HepG2 (cell line): Measurements from ENCODE around the gene SMAD3. TPM values are rescaled to one million over a fixed set of nuclear protein-coding genes. Genes with fewer than 3 reads are reported as not detected.

Experiments
- ETV5 ChIP-seq: IDR thresholded peaks from 2 replicates; pipeline ENCODE4 v1.6.1; 2018; ENCODE audit warnings: missing biosample characterization, missing genetic modification reagents, inconsistent platforms, borderline replicate concordance
- GPN1 ChIP-seq: sonication (generic); formaldehyde crosslinking; IDR thresholded peaks from 2 replicates; pipeline ENCODE4 v1.5.1; 2020; ENCODE audit warnings: missing genetic modification reagents, borderline replicate concordance
- HDAC1 ChIP-seq: sonication (generic); formaldehyde crosslinking; IDR thresholded peaks from 2 replicates; pipeline ENCODE4 v1.5.1; 2020; ENCODE audit warnings: mild to moderate bottlenecking, missing genetic modification reagents
- ISL2 ChIP-seq: sonication (generic); formaldehyde crosslinking; IDR thresholded peaks from 2 replicates; pipeline ENCODE4 v1.5.0; 2020; ENCODE audit warnings: missing genetic modification reagents
- KLF16 ChIP-seq, 2 experiments: sonication (generic) in 1 of 2; formaldehyde crosslinking in 1 of 2; IDR thresholded peaks; 2 replicates each; pipeline versions ENCODE4 v1.6.1 to v1.8.0; 2016 to 2023; ENCODE audit warnings: missing genetic modification reagents in 2 of 2, missing compliant biosample characterization in 1 of 2
- LCORL ChIP-seq, 2 experiments: fragments of 450-650 bp in 1 of 2; sonication (generic) in 1 of 2; formaldehyde crosslinking in 1 of 2; IDR thresholded peaks; 2 replicates each; pipeline versions ENCODE4 v1.5.0 to v1.6.1; 2017 to 2020; ENCODE audit warnings: antibody characterized with exemption in 1 of 2, missing genetic modification reagents in 1 of 2
- NR2C2 ChIP-seq: sonication (generic); formaldehyde crosslinking; IDR thresholded peaks from 2 replicates; pipeline ENCODE4 v1.4.0; 2020; ENCODE audit warnings: missing genetic modification reagents, mild to moderate bottlenecking, moderate library complexity, borderline replicate concordance
- ONECUT2 ChIP-seq: sonication (generic); formaldehyde crosslinking; IDR thresholded peaks from 2 replicates; pipeline ENCODE4 v1.4.0; 2020; ENCODE audit warnings: missing genetic modification reagents
- STAG1 ChIP-seq: sonication (generic); formaldehyde crosslinking; IDR thresholded peaks from 2 replicates; pipeline ENCODE4 v1.4.0; 2020; ENCODE audit warnings: missing genetic modification reagents
- ZC3H13 ChIP-seq: sonication (generic); formaldehyde crosslinking; IDR thresholded peaks from 2 replicates; pipeline ENCODE4 v1.8.1; 2023; ENCODE audit warnings: mild to moderate bottlenecking, missing genetic modification reagents, moderate library complexity
- ZNF230 ChIP-seq: sonication (generic); formaldehyde crosslinking; IDR thresholded peaks from 2 replicates; pipeline ENCODE4 v1.4.0; 2020; ENCODE audit warnings: mild to moderate bottlenecking, missing genetic modification reagents
- ZNF556 ChIP-seq: sonication (generic); formaldehyde crosslinking; IDR thresholded peaks from 2 replicates; pipeline ENCODE4 v1.4.0; 2020; ENCODE audit warnings: mild to moderate bottlenecking, missing genetic modification reagents, borderline replicate concordance
- ZNF781 ChIP-seq: sonication (generic); formaldehyde crosslinking; IDR thresholded peaks from 2 replicates; pipeline ENCODE4 v1.5.1; 2020; ENCODE audit warnings: borderline replicate concordance, mild to moderate bottlenecking, missing genetic modification reagents; ENCODE audit errors: not compliant biosample characterization
- polyA plus RNA-seq, 8 experiments: library from polyadenylated mRNA; depleted of rRNA in 3 of 8; stranded (reverse) in 7 of 8; unstranded in 1 of 8; fragments of >200 nt; fragmentation: Illumina TruSeq in 4 of 8; extraction: Trizol in 4 of 8; gene quantifications; 2 replicates each; pipeline versions ENCODE4 v1.2.1 to v1.2.3, GENCODE V29; 2011 to 2016; ENCODE audit warnings: low read depth in 4 of 8, missing spikeins in 1 of 8, mixed read lengths in 1 of 8; ENCODE audit not compliant: insufficient read depth in 1 of 8
- total RNA-seq, 5 experiments: library from RNA; depleted of rRNA; stranded (reverse); fragments of >200 nt; fragmentation: Illumina TruSeq; extraction: Trizol; gene quantifications; 2 replicates each; pipeline ENCODE4 v1.2.3, GENCODE V29; 2016; ENCODE audit warnings: low read depth in 1 of 5
- TF ChIP-seq, protein P1 (sequence below): sonication (generic); formaldehyde crosslinking; IDR thresholded peaks from 2 replicates; pipeline ENCODE4 v1.4.0; 2020; ENCODE audit warnings: missing genetic modification reagents
- TF ChIP-seq, protein P2 (sequence below): sonication (generic); formaldehyde crosslinking; IDR thresholded peaks from 2 replicates; pipeline ENCODE4 v1.5.1; 2020; ENCODE audit warnings: mild to moderate bottlenecking, missing genetic modification reagents, borderline replicate concordance
- TF ChIP-seq, protein P3 (sequence below): sonication (generic); formaldehyde crosslinking; conservative IDR thresholded peaks from 2 replicates; pipeline ENCODE4 v1.4.0; 2020; ENCODE audit warnings: mild to moderate bottlenecking, missing genetic modification reagents, moderate library complexity

SMAD3 gene
- total and polyA plus RNA-seq, 2 of the 13 experiments (the other 11 are each of a cell fraction or from before 2014, with no cell fraction given): 8.6 to 56.3 TPM

DNA sequence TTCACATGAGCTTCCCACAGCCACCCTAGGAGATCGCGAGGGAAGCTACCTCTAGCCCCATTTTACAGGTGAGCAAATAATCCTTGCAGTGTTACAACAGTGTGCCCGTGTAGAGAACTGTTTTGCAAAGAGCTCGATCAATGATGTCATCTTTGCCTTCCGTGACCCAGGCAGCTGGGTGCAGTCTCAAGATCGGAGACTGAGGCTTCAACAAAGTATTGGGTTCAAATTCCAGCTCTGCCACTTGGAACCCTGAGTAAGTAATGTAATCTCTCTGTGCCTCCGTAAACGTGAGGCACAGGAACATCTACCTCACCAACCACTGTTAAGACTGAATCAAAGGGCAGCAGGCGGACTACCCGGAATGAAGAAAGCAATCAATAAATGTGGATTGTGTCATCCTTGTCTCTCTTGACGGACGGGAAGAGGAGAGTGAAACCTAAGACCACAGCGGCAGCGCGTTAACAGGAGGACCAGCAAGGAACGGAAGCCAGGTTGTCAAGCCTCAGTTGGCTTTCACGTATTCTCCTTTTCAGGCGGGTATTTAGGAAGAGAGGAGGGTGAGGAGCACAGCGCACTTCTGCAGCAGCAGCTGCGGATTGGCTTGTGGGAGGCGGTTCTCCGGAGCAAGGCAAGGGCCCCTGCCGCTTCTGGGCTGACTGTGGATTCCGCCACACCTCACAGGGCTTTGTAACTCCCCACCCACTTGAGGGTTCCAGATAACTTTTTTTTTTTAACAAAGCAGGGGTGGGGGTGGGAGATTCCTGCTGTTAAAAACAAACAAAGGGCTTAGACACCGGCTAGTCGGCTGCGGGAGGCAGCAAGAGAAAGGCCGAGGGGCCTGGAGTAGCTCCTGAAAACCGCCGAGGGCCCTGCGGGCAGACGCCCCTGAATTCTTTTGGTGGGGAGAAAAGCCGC, 1.5 kb upstream of the SMAD3 start (continued):
- TF ChIP-seq, protein P1, sequence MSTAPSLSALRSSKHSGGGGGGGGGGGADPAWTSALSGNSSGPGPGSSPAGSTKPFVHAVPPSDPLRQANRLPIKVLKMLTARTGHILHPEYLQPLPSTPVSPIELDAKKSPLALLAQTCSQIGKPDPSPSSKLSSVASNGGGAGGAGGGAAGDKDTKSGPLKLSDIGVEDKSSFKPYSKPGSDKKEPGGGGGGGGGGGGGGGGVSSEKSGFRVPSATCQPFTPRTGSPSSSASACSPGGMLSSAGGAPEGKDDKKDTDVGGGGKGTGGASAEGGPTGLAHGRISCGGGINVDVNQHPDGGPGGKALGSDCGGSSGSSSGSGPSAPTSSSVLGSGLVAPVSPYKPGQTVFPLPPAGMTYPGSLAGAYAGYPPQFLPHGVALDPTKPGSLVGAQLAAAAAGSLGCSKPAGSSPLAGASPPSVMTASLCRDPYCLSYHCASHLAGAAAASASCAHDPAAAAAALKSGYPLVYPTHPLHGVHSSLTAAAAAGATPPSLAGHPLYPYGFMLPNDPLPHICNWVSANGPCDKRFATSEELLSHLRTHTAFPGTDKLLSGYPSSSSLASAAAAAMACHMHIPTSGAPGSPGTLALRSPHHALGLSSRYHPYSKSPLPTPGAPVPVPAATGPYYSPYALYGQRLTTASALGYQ (CRISPR knock-in tag): peak; percentile 64; the same call in 1 of the 2 replicates
- TF ChIP-seq STAG1 (CRISPR knock-in tag) (0 out of 2 replicates have a peak, but pooled peaks have one; percentile 12), ZNF781 (CRISPR knock-in tag) (peak; percentile 57), NR2C2 (CRISPR knock-in tag) (peak; percentile 59; the same call in 1 of the 2 replicates), HDAC1 (peak; percentile 85), KLF16 (CRISPR knock-in tag; IDR thresholded peaks at IDR 0.05) (peak in 1 of 2 experiments; percentile 74; a peak in 1 of 4 replicates), ZNF556 (peak; percentile 88), ZNF230 (CRISPR knock-in tag) (0 out of 2 replicates have a peak, but pooled peaks have one; percentile 61), LCORL (IDR thresholded peaks at IDR 0.05) (no peak), LCORL (CRISPR knock-in tag; IDR thresholded peaks at IDR 0.05) (peak; percentile 69), ZC3H13 (CRISPR knock-in tag) (no peak), ETV5 (CRISPR knock-in tag) (peak; percentile 85; the same call in 1 of the 2 replicates), GPN1 (CRISPR knock-in tag) (no peak), ONECUT2 (CRISPR knock-in tag) (peak; percentile 96), ISL2 (CRISPR knock-in tag) (peak; percentile 16; the same call in 1 of the 2 replicates)
- TF ChIP-seq, protein P2, sequence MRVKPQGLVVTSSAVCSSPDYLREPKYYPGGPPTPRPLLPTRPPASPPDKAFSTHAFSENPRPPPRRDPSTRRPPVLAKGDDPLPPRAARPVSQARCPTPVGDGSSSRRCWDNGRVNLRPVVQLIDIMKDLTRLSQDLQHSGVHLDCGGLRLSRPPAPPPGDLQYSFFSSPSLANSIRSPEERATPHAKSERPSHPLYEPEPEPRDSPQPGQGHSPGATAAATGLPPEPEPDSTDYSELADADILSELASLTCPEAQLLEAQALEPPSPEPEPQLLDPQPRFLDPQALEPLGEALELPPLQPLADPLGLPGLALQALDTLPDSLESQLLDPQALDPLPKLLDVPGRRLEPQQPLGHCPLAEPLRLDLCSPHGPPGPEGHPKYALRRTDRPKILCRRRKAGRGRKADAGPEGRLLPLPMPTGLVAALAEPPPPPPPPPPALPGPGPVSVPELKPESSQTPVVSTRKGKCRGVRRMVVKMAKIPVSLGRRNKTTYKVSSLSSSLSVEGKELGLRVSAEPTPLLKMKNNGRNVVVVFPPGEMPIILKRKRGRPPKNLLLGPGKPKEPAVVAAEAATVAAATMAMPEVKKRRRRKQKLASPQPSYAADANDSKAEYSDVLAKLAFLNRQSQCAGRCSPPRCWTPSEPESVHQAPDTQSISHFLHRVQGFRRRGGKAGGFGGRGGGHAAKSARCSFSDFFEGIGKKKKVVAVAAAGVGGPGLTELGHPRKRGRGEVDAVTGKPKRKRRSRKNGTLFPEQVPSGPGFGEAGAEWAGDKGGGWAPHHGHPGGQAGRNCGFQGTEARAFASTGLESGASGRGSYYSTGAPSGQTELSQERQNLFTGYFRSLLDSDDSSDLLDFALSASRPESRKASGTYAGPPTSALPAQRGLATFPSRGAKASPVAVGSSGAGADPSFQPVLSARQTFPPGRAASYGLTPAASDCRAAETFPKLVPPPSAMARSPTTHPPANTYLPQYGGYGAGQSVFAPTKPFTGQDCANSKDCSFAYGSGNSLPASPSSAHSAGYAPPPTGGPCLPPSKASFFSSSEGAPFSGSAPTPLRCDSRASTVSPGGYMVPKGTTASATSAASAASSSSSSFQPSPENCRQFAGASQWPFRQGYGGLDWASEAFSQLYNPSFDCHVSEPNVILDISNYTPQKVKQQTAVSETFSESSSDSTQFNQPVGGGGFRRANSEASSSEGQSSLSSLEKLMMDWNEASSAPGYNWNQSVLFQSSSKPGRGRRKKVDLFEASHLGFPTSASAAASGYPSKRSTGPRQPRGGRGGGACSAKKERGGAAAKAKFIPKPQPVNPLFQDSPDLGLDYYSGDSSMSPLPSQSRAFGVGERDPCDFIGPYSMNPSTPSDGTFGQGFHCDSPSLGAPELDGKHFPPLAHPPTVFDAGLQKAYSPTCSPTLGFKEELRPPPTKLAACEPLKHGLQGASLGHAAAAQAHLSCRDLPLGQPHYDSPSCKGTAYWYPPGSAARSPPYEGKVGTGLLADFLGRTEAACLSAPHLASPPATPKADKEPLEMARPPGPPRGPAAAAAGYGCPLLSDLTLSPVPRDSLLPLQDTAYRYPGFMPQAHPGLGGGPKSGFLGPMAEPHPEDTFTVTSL (CRISPR knock-in tag): 0 out of 2 replicates have a peak, but pooled peaks have one; percentile 45
- TF ChIP-seq, protein P3, sequence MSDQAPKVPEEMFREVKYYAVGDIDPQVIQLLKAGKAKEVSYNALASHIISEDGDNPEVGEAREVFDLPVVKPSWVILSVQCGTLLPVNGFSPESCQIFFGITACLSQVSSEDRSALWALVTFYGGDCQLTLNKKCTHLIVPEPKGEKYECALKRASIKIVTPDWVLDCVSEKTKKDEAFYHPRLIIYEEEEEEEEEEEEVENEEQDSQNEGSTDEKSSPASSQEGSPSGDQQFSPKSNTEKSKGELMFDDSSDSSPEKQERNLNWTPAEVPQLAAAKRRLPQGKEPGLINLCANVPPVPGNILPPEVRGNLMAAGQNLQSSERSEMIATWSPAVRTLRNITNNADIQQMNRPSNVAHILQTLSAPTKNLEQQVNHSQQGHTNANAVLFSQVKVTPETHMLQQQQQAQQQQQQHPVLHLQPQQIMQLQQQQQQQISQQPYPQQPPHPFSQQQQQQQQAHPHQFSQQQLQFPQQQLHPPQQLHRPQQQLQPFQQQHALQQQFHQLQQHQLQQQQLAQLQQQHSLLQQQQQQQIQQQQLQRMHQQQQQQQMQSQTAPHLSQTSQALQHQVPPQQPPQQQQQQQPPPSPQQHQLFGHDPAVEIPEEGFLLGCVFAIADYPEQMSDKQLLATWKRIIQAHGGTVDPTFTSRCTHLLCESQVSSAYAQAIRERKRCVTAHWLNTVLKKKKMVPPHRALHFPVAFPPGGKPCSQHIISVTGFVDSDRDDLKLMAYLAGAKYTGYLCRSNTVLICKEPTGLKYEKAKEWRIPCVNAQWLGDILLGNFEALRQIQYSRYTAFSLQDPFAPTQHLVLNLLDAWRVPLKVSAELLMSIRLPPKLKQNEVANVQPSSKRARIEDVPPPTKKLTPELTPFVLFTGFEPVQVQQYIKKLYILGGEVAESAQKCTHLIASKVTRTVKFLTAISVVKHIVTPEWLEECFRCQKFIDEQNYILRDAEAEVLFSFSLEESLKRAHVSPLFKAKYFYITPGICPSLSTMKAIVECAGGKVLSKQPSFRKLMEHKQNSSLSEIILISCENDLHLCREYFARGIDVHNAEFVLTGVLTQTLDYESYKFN (CRISPR knock-in tag): peak; percentile 82
